WI38 (cell line): ENCODE measurements around the gene TSHZ1.
"Not testable (repeated sequence)": the region's sequence is repeated elsewhere in the genome, so short reads cannot be mapped to it uniquely, and the experiment has no call there.

Experiments used
- H3K4me3 ChIP-seq: 2 replicates; pipeline ENCODE4 v1.5.1; 2011; ENCODE audit warnings: low read depth, mild to moderate bottlenecking, control low read depth, low read length
- TF ChIP-seq, protein P1 (sequence below): IDR thresholded peaks from 2 replicates; pipeline ENCODE4 v1.5.1; 2012; ENCODE audit warnings: low read depth, mild to moderate bottlenecking, control low read depth, low read length

The TSHZ1 gene

DNA sequence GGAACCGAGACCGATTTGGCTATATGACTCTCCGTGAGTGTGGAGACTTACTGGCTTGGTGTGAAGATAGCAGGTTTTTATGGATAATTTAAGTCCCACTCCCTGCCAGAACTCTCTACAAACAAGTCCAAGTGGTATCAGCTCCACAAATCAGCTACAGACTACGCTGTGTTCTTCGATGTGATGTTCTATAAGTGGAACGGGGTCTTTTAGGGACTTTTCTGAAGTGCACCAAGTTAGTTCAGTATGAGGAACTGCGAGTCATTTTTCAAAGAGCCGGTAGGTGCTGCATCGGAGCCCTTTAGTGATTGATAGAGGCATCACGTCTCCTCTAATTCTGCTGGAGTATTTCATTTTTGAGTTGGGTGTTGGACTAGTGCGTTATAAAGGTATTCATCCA is 107.1 kb downstream of the TSHZ1 start:
- no peak overlapping the region for H3K4me3 ChIP-seq
- TF ChIP-seq, protein P1, sequence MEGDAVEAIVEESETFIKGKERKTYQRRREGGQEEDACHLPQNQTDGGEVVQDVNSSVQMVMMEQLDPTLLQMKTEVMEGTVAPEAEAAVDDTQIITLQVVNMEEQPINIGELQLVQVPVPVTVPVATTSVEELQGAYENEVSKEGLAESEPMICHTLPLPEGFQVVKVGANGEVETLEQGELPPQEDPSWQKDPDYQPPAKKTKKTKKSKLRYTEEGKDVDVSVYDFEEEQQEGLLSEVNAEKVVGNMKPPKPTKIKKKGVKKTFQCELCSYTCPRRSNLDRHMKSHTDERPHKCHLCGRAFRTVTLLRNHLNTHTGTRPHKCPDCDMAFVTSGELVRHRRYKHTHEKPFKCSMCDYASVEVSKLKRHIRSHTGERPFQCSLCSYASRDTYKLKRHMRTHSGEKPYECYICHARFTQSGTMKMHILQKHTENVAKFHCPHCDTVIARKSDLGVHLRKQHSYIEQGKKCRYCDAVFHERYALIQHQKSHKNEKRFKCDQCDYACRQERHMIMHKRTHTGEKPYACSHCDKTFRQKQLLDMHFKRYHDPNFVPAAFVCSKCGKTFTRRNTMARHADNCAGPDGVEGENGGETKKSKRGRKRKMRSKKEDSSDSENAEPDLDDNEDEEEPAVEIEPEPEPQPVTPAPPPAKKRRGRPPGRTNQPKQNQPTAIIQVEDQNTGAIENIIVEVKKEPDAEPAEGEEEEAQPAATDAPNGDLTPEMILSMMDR, result no peak

DNA sequence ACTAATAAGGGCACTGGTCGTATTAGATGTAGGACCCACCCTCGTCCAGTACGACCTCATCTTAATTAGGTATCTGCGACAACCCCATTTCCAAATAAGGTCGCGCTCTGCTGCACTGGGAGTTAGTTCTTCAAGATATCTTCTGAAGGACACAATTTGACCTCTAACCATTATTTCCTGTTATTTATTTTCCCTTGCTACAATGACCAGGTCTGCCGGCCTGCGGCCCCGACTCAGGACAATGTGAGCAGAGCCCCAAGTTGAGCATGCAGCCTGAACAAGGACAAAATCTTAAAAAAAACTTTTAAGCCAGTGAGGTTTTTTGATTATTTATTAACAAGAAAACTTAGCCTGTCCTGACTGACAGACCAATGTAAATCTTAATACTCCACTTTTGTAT is 109.3 kb downstream of the TSHZ1 start:
- H3K4me3 ChIP-seq, result no peak overlapping the region
- TF ChIP-seq, protein P1, result no peak

DNA sequence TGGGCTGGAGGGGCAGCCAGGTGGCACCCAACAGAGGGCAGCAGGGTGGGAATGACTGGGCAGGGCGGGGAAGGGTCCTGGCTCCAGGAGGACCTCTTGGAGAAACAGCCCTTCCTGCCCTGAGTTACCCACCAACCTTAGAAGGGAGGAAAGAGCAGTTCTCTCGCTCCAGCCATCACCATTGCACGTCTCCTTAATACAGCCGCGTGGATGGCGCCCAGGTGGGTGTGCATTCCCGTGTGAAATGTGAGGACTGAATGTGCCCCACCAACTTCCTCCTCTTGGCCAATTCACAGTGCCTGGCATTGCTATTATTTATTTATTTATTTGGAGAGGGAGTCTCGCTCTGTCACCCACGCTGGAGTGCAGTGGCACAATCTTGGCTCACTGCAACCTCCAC is 109.9 kb downstream of the TSHZ1 start:
- TF ChIP-seq, protein P1, result no peak
- H3K4me3 ChIP-seq, result no peak overlapping the region

DNA sequence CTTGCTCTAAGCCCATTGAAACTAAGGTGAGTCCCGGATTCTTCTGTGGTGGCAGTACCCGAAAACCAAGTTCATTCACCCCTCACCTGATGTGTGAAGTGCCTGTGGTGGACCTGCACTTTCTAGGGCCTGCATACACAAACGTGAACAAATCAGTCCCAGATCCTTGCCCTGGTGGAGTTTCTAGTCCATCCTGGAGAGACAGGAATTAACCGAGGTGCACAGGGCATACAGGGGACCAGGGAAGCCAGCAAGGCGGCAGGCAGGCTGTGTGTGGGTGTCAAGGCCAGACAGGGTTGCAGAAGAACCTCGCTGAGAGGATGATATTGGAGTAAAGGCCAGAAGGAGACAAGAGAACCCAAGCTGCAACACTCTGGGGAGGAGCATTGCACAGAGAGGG is 110.8 kb downstream of the TSHZ1 start:
- H3K4me3 ChIP-seq, result no peak overlapping the region
- TF ChIP-seq, protein P1, result no peak

DNA sequence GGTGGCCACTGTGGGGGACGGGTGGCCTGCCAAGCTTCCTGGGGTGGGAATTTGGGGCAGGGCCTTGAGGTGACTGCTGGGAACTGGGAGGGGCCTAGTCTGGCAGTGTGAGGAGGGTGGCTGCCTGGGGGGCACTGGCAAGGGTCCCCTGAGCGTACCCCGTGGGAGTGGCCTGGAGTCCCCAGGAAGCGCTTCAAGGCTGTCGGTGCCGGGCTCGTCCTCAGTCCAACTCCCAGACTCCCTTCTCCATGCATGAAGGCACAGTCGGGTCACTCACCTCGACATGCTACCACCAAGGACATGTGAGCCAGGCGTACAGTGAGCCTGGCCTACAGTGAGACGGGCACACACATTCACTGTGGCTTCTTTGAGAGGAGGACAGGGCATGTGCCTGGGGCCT is 111.6 kb downstream of the TSHZ1 start:
- H3K4me3 ChIP-seq, result no peak overlapping the region
- TF ChIP-seq, protein P1, result no peak

DNA sequence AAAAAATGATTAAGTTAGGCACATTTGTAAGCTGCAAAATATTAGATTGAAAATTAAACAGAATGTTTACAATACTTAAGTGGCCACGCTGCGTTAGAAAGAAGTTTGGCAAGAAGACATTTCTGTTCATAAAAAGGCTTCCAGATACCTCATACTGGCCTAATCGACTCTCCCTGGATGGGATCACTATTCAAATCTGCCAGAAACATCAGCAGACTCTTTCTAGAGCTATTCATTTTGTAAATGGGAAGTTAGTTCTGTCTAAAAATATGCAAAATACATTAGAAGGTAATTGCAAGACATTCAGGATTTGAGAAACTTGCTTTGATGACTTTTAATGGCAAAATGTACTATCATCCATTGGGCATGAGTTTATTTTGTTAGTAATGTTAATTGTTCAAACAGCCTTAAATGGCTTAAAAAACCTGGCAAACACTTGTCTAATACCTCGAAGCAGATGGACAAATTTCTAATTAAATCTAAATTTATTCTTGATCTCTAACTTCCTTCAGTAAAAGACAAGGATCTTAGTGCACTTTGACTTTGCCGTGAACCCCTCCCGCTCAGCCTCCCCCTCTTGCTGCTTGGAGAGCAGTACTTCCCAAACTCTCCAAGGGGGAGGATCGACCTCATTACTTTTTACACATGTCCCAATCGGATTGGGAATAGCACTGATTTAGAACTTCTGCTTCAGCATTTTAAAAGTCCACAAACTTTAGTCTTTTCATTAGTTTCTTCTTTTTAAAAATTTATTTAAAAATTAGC is 113.4 kb downstream of the TSHZ1 start:
- TF ChIP-seq, protein P1, result no peak
- H3K4me3 ChIP-seq, result no peak overlapping the region

DNA sequence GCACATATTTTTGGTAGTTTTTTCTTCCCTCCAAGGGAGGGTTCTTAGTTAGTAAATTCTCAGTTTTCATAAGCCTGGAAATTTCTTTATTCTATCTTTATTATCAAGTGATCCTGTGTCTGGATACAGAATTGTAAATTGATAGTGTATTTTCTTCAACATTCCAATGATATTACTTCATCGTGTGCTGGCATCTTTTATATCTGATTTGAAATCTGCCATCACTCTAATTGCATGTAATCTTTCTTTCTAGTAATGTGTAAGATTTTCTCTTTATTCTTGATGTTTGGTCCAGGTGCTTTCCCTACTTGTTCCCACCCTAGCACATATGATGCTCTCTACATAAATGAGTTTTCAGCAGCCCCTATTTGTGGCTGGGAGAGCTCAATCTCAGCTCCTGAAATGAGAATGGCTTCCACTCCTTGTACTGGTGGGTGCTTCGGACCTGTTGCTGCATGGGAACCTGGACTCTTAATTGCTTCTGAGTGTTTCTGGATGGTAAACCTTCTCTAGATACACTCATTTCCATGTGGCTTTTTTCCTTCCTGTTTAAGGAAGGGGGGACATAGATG is 114.2 kb downstream of the TSHZ1 start:
- TF ChIP-seq, protein P1, result no peak
- no peak overlapping the region for H3K4me3 ChIP-seq

DNA sequence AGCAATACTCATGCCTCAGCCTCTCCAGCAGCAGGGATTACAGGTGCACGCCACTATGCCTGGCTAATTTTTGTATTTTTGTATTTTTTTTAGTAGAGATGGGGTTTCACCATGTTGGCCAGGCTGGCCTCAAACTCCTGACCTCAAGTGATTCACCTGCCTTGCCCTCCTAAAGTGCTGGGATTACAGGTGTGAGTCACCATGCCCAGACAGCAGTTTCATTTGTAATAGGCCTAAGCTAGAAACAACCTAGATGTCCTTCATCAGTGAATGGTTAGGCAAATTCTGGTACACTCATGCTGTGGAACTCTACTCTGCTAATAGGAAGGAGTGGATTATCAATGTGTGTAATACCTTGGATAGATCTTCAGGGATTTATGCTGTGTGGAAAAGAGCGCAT is 119.2 kb downstream of the TSHZ1 start:
- H3K4me3 ChIP-seq, result not testable (repeated sequence)
